Measurements from ENCODE around the gene FNIP2.
A peak's percentile ranks its signal among the peaks of the same experiment; 100 is the strongest.
"Not testable (repeated sequence)": the region's sequence is repeated elsewhere in the genome, so short reads cannot be mapped to it uniquely, and the experiment has no call there.

Gene FNIP2

GRCh38 chr4:158768555-158769174, at the start of gene FNIP2:
Gene FNIP2, plus strand, starts transcription at chr4:158769026. Its CDS starts 187 bp downstream, at chr4:158769213.
- DNase-seq (ENCODE audit: low spot score) = peak; percentile 84

- DNase-seq (ENCODE audit: low spot score) = no peak
Observed at GRCh38 chr4:158721680-158722079, 47.1 kb upstream of the FNIP2 start.

- DNase-seq (ENCODE audit: low spot score) = peak; percentile 38
Observed at GRCh38 chr4:158722291-158722916, 46.4 kb upstream of the FNIP2 start.

GRCh38 chr4:158722917-158723793, 45.7 kb upstream of the FNIP2 start, which contains the start of gene PPID:
Gene PPID, minus strand, starts transcription at chr4:158723396. Its CDS starts 108 bp downstream, at chr4:158723288.
- peak; percentile 83 for DNase-seq (ENCODE audit: low spot score)

GRCh38 chr4:158724637-158725036, 44.2 kb upstream of the FNIP2 start:
- DNase-seq (ENCODE audit: low spot score) = no peak

- DNase-seq (ENCODE audit: low spot score) = no peak
Observed at GRCh38 chr4:158726633-158727032, 42.2 kb upstream of the FNIP2 start.

- DNase-seq (ENCODE audit: low spot score) = no peak
Observed at GRCh38 chr4:158728236-158728635, 40.6 kb upstream of the FNIP2 start.

GRCh38 chr4:158729716-158730559, 38.9 kb upstream of the FNIP2 start:
- DNase-seq (ENCODE audit: low spot score) = peak; percentile 82

- no peak for DNase-seq (ENCODE audit: low spot score)
Observed at GRCh38 chr4:158738866-158739265, 30.0 kb upstream of the FNIP2 start.

GRCh38 chr4:158739600-158739999, 29.2 kb upstream of the FNIP2 start:
- DNase-seq (ENCODE audit: low spot score) = no peak

- no peak for DNase-seq (ENCODE audit: low spot score)
Observed at GRCh38 chr4:158741326-158742021, 27.4 kb upstream of the FNIP2 start.

GRCh38 chr4:158746537-158746936, 22.3 kb upstream of the FNIP2 start:
- not testable (repeated sequence) for DNase-seq (ENCODE audit: low spot score)

GRCh38 chr4:158750379-158750778, 18.4 kb upstream of the FNIP2 start:
- no peak for DNase-seq (ENCODE audit: low spot score)

GRCh38 chr4:158754385-158755180, 14.2 kb upstream of the FNIP2 start:
- DNase-seq (ENCODE audit: low spot score) = no peak

- DNase-seq (ENCODE audit: low spot score) = not testable (repeated sequence)
Observed at GRCh38 chr4:158755819-158756218, 13.0 kb upstream of the FNIP2 start.

- no peak for DNase-seq (ENCODE audit: low spot score)
Observed at GRCh38 chr4:158756588-158756987, 12.2 kb upstream of the FNIP2 start.

GRCh38 chr4:158758142-158758541, 10.7 kb upstream of the FNIP2 start:
- no peak for DNase-seq (ENCODE audit: low spot score)

GRCh38 chr4:158758703-158759102, 10.1 kb upstream of the FNIP2 start:
- DNase-seq (ENCODE audit: low spot score) = no peak

GRCh38 chr4:158759539-158759938, 9.3 kb upstream of the FNIP2 start:
- DNase-seq (ENCODE audit: low spot score) = not testable (repeated sequence)

- no peak for DNase-seq (ENCODE audit: low spot score)
Observed at GRCh38 chr4:158760866-158761265, 8.0 kb upstream of the FNIP2 start.

All from globus pallidus (tissue), 1 donor.